Fibroblast of skin of right quadriceps (primary cell): Measurements from ENCODE around the gene ZNHIT1.

Experiments
- DNase-seq: peaks from one replicate; pipeline ENCODE4 v3.0.0-alpha.2; 2013

Gene ZNHIT1

DNA sequence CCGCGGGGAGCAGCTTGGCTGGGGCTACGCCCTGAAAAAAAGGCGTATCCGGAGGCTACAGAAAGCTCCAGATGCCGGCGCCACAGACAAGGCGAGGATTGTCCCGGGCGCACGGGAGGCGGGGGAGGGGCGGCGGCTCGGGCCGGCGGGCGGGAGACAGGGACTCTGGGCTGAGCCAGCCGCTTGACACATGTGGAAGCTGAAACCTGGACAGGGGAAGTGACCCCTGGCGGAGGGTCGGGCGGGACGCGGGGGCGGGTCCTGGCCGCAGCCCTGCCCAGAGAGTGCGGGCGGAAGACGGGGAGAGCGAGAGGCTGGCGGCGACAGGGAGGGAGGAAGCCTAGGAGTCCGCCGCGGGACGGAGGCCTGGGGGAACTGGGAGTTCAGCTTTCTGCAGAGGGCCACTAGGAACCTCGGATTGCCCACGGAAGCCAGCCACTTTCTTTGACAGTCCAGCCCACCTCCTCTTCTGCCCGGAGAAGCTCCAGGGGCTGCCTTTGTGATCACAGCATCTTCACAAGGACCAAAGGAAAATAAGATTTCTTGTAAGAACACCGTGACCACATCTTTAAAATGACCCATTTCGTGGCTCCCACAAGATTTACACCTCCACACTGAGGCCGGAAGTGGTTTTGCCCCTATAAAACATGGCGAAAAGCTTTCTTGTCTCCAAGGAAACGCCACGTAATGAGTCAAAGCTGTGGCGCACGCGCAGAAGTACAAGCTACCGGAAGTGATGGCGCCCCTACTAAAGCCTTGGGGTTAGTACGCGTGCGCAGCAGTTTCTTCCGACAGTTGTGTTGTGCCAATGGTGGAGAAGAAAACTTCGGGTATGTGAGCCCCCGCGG lies at the start of gene ZNHIT1, which contains the start of gene PLOD3:
ZNHIT1 (plus strand) TSS at position 778 of the 848 bp plus-strand sequence; CDS start at position 809, 31 bp downstream.
PLOD3 (minus strand) TSS at position 194 of the 848 bp plus-strand sequence. CDS start 307 bp downstream, outside the sequence.
- DNase-seq = peak; percentile 98

DNA sequence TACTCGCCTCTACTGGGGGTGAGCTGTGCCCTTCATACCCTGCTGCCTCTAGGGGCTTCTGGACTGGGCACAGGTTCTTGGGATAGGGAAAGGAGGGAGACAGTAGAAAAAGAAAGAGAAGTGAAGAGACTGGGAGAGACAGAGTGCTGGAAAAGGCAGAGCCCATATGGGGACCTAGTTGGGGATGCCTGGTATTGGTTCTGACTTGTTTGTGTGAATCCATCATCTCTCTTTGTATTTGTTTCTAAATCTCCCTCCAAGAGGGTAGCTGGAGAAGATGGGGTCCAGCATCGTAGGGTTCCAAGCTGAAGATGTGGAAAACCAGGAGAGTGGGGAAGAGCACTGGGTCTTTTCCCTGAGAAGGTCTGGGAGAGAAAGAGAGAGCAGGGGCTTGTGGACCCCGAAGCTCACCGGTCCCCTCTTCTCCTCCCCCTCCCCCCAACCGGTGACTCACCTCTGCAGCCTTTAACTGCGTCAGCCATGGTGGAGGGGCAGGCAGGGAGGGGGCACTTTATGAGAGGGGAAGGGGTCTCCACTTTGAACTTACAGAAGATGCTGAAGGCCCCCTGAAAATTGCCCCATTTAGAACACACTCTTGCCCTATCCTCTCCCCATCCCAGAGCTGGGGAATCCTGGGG lies 49.4 kb upstream of the ZNHIT1 start:
- DNase-seq = no peak

GRCh38 chr7:101169110-101169837 lies 48.7 kb upstream of the ZNHIT1 start:
- DNase-seq = no peak

GRCh38 chr7:101169838-101170551 lies 48.0 kb upstream of the ZNHIT1 start:
- peak; percentile 51 for DNase-seq

DNA sequence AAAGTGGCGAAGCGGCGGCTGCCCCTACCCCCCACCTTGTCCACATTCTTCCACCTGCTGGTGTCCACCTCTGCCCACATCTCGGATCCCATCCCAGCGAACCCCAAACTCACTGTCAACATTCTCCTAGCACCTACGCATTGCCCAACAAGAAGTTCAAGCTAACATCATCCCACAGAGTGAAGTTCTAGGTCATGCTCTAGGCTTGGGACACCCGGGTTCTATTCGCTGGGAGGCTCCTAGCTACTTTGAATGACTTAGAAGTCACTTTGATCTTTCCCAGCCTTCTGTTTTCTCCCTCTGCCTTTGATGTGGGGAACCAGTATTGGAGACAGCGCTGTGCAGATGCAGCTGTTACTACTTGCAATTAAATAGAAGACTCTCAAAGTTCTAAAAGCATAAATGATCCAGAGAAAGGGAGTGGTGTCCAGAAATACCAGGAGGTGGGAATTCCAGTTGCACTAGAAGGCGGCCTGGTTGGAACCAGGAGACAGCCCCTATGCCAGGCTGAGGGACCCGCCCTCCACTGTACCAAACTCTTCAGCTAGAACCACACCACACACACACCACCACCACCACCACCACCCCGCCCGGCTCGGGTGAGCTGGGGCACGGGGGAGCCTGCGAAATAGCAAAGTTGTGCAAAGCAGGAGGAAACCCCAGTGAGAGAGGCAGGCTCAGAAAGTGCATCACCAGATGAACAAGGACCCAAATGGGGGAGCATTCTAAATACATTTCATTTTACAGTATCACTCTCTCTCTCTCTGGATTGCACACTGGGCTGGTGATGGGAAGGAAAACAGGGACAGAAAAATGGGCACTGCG lies 47.1 kb upstream of the ZNHIT1 start:
- DNase-seq = no peak

DNA sequence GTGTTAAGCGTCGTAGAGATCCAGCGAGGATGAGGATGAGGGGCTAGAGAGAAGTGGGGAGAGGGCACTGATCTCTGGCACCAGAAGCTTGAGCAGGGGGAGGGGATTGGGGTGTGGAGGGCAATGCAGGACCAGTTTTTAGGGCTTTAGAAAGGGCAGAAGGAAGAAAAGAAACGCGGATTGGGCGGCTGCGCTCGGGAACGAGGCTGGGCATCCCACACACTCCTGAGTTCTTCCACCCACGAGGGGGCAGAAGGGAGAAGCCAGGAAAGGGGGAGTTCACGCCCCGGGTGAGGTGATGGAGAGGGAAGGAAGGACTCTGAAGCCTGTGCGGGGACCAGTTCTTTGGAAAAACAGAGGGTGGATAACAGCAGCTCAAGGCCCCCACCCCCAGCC lies 46.5 kb upstream of the ZNHIT1 start:
- DNase-seq = no peak

GRCh38 chr7:101172005-101172853 lies 45.7 kb upstream of the ZNHIT1 start:
- DNase-seq = no peak

DNA sequence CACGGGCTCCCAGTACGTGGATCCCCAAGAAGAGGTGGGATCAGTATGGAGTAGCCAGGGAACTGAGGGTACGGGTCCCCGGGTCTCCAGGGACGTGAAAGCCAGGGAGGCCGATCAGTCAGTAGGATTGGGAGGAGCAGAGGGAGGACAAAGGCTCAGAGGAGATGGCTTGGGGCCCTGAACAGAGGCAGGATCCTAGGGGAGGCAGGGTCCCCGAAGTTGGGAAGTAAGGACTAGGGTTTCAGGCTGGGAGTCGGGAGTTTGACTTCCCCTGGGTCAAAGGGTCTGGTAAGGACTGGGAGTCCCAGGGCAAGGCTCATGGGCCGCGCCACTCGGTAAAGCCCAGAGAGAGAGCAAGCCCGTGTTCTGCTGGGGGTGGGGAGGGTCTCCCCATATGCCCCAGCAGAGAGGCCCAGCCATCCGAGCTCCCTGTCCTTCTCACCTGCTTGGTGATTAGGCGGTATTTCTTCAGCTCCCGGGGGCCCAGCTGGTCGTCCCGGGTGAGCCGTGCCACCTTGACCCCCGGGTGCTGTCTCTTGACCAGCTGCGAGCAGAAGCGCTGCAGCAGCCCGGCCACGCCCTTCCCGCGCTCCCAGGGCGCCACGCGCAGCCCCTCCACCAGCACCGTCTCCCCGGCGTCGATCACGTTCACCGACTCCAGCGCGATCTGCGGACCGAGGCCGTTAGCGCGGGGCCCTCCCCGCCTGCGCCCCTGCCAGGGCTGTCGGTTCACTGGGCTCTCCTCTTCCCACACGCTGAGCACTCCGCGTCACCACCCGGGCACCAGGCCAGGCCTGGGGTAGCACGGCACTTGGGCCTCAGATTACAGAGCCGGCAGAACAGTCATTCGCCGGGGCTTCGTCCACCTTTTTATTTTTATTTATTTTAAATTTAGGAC lies 44.9 kb upstream of the ZNHIT1 start:
- peak; percentile 64 for DNase-seq

DNA sequence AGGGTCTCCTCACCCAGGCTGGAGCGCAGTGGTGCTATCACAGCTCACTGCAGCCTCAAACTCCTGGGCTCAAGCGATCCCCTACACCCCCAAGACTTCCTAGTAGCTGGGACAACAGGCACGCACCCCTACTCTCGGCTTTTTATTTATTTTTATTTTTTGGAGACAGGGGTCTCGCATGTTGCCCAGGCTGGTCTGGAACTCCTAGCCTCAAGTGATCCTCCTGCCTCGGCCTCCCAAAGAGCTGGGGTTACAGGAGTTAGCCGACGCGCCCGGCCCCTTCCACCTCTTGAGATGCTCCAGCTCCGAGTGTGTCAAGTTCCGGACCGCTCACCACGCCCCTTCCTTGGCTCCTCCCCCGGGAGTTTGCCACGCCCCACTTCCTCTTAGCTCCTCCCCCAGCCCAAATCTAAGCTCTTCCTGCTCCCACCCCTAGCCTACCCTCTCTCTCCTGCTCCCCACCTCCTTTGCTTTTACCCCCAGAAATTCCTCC lies 44.2 kb upstream of the ZNHIT1 start:
- DNase-seq = peak; percentile 43

DNA sequence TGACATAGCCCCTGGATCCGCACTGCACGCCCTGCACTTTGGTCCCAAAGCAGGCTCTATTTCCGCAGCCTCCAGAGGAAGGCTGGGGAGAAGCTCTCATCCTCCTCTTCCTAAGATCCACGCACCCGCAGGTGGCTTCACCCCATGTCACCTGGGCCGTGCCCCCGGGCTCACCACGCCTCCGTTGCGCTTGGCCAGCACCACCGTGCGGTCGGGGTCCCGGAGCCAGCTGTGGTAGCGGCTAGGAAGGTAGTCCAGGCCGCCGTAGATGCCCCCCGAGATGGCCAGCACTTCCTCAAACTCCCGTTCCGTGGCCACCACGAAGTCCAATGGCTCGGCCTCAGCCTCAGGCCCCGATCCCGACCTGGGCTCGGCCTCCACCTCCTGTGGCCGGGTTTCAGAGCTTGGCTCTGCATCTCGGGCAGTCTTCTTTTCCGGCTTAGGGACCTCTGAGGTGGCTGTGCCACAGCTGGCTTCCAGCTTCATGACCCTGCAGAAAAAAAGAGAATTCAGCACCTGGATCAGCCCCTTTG lies 43.6 kb upstream of the ZNHIT1 start:
- no peak for DNase-seq

- no peak for DNase-seq
Observed at GRCh38 chr7:101175664-101176063, 42.3 kb upstream of the ZNHIT1 start.

- DNase-seq = no peak
Observed at GRCh38 chr7:101177644-101178043, 40.3 kb upstream of the ZNHIT1 start.

DNA sequence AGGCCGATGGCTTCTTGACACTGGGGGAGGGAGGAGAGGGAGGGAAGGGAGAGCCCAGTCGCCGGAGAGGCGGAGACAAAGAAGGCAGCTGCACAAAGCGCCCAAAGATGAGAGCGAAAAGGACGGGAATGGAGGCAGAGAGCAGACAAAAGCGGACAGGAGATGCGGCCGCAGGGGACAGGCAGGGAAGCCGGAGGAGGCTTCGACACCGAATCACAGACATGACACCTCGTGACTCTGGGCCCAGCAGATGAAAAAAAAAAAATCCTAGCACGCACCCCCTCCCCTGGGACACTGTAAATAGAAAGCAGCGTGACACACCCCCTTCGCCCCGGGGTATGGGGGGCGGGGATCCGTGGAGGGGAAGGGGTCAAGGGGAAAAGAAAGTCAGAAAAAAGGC lies 38.8 kb upstream of the ZNHIT1 start:
- DNase-seq = no peak

DNA sequence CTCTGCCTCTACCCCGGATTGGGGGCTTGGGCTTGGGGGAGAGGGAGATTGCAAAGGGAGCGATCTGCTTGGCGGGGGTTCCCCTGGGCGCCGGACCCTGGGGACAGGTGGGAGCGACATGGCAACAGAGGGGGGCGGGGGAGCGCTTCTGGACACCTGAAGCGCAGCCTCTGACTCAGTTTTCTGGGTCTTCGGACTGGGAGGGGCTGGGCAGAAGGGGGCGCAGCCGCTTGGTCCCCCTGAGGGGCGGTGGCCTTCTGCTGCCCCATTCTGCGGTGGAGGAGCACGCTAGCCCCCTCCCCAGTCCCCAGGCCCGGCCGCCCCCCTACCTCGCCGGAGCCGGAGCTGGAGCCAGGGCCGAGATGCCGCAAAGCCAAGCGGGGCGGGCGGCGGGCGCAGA lies 38.3 kb upstream of the ZNHIT1 start:
- DNase-seq = no peak

GRCh38 chr7:101180130-101180755 lies 37.7 kb upstream of the ZNHIT1 start, which contains the start of gene NAT16:
Gene NAT16, minus strand, starts transcription at chr7:101180293. Its CDS starts 5,486 bp downstream, at chr7:101174807.
- no peak for DNase-seq

DNA sequence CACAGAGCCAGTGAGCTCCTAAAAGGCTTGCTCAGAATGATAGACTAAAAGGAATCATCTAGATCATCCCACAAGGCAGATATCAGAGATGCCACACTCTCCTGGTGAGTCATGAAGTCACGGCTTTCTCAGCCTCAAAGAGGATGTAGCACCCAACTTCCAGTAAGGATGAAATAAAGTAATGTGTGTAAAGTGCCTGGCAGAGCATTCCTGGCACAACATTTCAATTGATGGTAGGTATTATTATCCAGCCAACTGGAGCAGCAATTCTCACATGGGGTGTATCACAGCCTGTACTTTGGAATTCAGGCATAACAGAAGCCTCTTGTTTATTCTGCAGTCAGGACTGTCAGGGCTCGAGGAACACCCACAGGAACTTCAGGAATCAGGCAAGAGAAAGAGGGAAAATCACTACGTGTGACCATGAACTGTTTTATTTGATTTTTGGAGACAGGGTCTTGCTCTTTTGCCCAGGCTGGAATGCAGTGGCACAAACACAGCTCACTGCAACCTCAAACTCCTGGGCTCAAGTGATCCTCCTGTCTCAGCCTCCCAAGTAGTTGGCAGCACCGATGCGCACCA lies 32.6 kb upstream of the ZNHIT1 start:
- DNase-seq = peak; percentile 44

DNA sequence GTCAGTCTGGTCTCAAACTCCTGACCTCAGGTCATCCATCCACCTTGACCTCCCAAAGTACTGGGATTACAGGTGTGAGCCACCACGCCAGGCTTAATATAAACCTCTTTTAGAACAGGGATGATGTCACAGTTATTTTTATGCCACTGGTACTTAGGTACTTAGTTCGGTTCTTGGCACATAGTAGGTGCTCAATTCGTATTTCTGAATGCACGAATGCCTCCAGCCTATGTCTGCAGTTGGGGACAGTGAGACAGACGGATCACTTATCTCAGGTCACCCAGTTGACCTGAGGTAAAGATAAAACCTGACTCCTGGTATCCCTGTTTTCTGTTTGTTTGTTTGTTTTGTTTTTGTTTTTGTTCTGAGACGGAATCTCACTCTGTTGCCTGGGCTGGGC lies 31.8 kb upstream of the ZNHIT1 start:
- no peak for DNase-seq

DNA sequence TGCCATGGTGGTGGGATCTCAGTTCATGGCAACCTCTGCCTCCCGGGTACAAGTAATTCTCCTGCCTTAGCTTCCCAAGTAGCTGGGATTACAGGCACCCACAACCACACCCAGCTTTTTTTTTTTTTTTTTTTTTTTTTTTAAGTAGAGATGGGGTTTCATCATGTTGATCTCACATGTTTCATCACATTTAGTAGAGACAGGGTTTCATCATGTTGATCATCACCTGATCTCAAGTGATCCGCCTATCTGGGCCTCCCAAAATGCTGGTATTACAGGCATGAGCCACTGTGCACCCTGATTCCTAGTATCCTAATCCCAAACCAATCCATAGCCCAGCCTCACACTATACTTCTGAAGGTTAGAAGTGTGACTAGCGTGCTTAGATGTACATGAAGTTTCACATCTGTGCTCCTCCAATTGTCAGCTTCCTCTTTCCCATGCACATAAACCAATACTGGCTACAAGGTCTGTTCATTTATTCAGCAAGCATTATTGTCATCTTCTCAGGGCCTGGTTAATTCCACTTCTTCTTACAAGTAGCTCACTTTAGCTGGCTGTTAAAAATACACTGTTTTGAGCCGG lies 31.0 kb upstream of the ZNHIT1 start:
- DNase-seq = no peak
